A673 (cell line): Measurements from ENCODE around the gene COA1. TPM values are rescaled to one million over a fixed set of nuclear protein-coding genes. Genes with fewer than 3 reads are reported as not detected.
A peak's percentile ranks its signal among the peaks of the same experiment; 100 is the strongest.

Source experiments
- BruUV-seq: library from RNA; stranded (reverse); fragments of 400-500 nt; replicated peaks from 2 replicates; lab custom pipeline; 2021; lab: Mats Ljungman, UMichigan
- CTCF ChIA-PET: fragments of 300-600 bp; sonication (Branson Sonifier 250); formaldehyde crosslinking; loops from one replicate; lab custom pipeline; 2022; ENCODE audit warnings: antibody characterized with exemption; lab: Charles Lee
- POLR2A ChIA-PET: fragments of 300-600 bp; sonication (Branson Sonifier 250); formaldehyde crosslinking; loops from one replicate; lab custom pipeline; 2022; ENCODE audit warnings: antibody characterized with exemption; ENCODE audit not compliant: low non-redundant PET; lab: Charles Lee
- DNase-seq: peaks from one replicate; pipeline ENCODE4 v3.0.0-alpha.2; 2015; ENCODE audit warnings: low spot score
- H3K27ac ChIP-seq: fragments of 200-600 bp; sonication (generic); 2 replicates; pipeline ENCODE4 v1.5.1; 2016; ENCODE audit warnings: mixed run types, low read depth, mild to moderate bottlenecking, mixed read lengths, antibody characterized with exemption, low read length; ENCODE audit not compliant: poor library complexity, severe bottlenecking
- H3K27me3 ChIP-seq: fragments of 200-600 bp; sonication (generic); replicated peaks from 2 replicates; pipeline ENCODE4 v1.6.1; 2017; ENCODE audit warnings: mixed run types, low read depth, mild to moderate bottlenecking, mixed read lengths, antibody characterized with exemption, low read length; ENCODE audit not compliant: insufficient read depth, poor library complexity
- H3K36me3 ChIP-seq: fragments of 200-600 bp; sonication (generic); 2 replicates; pipeline ENCODE4 v1.6.1; 2016; ENCODE audit warnings: mixed run types, mild to moderate bottlenecking, mixed read lengths, antibody characterized with exemption, low read length; ENCODE audit not compliant: insufficient read depth, poor library complexity, severe bottlenecking
- H3K4me1 ChIP-seq: fragments of 200-600 bp; sonication (generic); 2 replicates; pipeline ENCODE4 v1.6.1; 2017; ENCODE audit warnings: mixed run types, mild to moderate bottlenecking, mixed read lengths, antibody characterized with exemption, low read length; ENCODE audit not compliant: insufficient read depth, poor library complexity, severe bottlenecking
- H3K4me3 ChIP-seq: fragments of 200-600 bp; sonication (generic); 2 replicates; pipeline ENCODE4 v1.5.1; 2016; ENCODE audit warnings: low read depth, mixed run types, mild to moderate bottlenecking, mixed read lengths, low read length; ENCODE audit not compliant: poor library complexity, severe bottlenecking
- H3K9me3 ChIP-seq: fragments of 200-600 bp; sonication (generic); 2 replicates; pipeline ENCODE4 v1.6.1; 2016; ENCODE audit warnings: mixed run types, low read depth, mild to moderate bottlenecking, mixed read lengths, antibody characterized with exemption, low read length; ENCODE audit not compliant: poor library complexity, severe bottlenecking
- CTCF ChIP-seq: fragments of 300-800, 200-600 bp; sonication (generic); conservative IDR thresholded peaks from 2 replicates; pipeline ENCODE4 v1.5.1; 2017; ENCODE audit warnings: low read depth, mild to moderate bottlenecking, antibody characterized with exemption, low read length, moderate library complexity, mixed read lengths
- EZH2 ChIP-seq: fragments of 200-600 bp; sonication (generic); IDR thresholded peaks from 2 replicates; pipeline ENCODE4 v1.6.1; 2017; ENCODE audit warnings: borderline replicate concordance, low read depth, mild to moderate bottlenecking, mixed read lengths, antibody characterized with exemption, low read length; ENCODE audit not compliant: poor library complexity, severe bottlenecking
- intact Hi-C: fragments of 100-400 bp; cut with micrococcal nuclease; formaldehyde crosslinking; loops from one replicate; pipeline ENCODE4 v1.10.0; 2022; ENCODE audit not compliant: unreplicated experiment
- total RNA-seq: library from RNA; stranded (reverse); gene quantifications from 2 replicates; pipeline ENCODE4 v1.2.3, GENCODE V29; 2021

COA1 gene
- total RNA-seq, 1 experiment from 2014 or later = 105 TPM

- no peaks in the 10 kb centered on the region for H3K36me3 ChIP-seq
- ChIA-PET CTCF (no interaction called here), POLR2A (no interaction called here)
- H3K9me3 ChIP-seq = no peaks in the 10 kb centered on the region
- DNase-seq = no peak
- no peaks in the 10 kb centered on the region for H3K27me3 ChIP-seq
- no TSS peak for BruUV-seq
- no peak overlapping the region for H3K27ac ChIP-seq
- intact Hi-C loops = no loop called here
- H3K4me3 ChIP-seq = no peak overlapping the region
- no peak for TF ChIP-seq EZH2
- TF ChIP-seq CTCF = no peak
- peaks cover 3% of the 10 kb centered on the region for H3K4me1 ChIP-seq
Observed at GRCh38 chr7:43761382-43761781, 32.1 kb upstream of the COA1 start.

- H3K4me3 ChIP-seq = no peak overlapping the region
- TF ChIP-seq CTCF = no peak
- no peak for TF ChIP-seq EZH2
- H3K27me3 ChIP-seq = no peaks in the 10 kb centered on the region
- intact Hi-C loops = no loop called here
- POLR2A ChIA-PET = no interaction called here
- CTCF ChIA-PET = no interaction called here
- BruUV-seq = no TSS peak
- no peaks in the 10 kb centered on the region for H3K9me3 ChIP-seq
- no peaks in the 10 kb centered on the region for H3K36me3 ChIP-seq
- DNase-seq = no peak
- no peak overlapping the region for H3K27ac ChIP-seq
- H3K4me1 ChIP-seq = peaks cover 3% of the 10 kb centered on the region
Observed at GRCh38 chr7:43760861-43761260, 31.5 kb upstream of the COA1 start.

DNA sequence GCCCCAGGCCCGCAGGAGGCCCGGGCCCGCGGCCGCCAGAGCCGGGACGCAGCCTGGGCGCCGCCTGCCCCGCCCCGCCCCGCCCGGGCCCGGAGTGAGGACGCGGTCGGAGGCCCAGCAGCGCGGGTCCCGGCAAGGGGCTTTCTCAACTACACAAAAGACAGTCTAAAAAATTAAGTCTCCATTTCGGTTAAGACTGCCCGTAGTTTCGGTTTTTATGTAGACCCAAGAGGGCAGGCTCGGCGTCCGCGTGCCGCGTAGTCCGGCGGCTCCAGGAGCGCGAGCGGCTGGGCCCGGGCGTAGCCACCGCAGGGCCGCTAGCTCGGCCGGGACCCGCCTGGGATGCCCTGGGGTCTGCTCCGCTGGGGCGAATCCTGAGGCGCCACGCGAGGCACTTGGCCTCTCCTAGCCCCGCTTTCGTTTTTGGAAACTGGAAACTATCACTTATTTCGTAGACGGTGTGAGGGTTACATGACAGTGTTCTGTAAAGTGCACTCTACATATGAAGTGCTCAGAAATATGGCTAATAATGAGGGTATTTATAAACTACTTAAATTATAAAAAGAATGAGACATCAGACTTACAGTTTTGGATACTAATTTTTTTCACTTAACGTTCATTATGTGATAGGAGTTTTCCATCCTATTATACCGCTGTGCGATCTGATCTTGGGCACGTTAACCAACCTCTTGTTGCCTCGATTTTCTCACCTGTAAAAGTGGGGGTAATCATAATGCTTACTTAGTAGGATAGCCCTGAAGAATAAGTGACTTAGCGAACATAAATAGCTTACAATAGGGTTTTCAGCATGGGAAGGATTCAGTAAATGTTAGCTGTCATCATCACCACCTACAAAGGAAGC lies 29.7 kb upstream of the COA1 start:
- peak; percentile 54 for DNase-seq
- peak overlapping the region; percentile 69 for H3K27ac ChIP-seq
- no peaks in the 10 kb centered on the region for H3K9me3 ChIP-seq
- CTCF ChIA-PET = no interaction called here
- no peaks in the 10 kb centered on the region for H3K27me3 ChIP-seq
- intact Hi-C loops = no loop called here
- BruUV-seq = no TSS peak
- peak overlapping the region; percentile 69 for H3K4me3 ChIP-seq
- POLR2A ChIA-PET = no interaction called here
- peaks cover 3% of the 10 kb centered on the region for H3K4me1 ChIP-seq
- no peaks in the 10 kb centered on the region for H3K36me3 ChIP-seq
- TF ChIP-seq CTCF (no peak), EZH2 (no peak)
